ENCODE data around the gene BRAT1. TPM values are rescaled to one million over a fixed set of nuclear protein-coding genes. Genes with fewer than 3 reads are reported as not detected.

The BRAT1 gene
- total RNA-seq, 1 experiment from 2014 or later: 53.9 TPM

DNA sequence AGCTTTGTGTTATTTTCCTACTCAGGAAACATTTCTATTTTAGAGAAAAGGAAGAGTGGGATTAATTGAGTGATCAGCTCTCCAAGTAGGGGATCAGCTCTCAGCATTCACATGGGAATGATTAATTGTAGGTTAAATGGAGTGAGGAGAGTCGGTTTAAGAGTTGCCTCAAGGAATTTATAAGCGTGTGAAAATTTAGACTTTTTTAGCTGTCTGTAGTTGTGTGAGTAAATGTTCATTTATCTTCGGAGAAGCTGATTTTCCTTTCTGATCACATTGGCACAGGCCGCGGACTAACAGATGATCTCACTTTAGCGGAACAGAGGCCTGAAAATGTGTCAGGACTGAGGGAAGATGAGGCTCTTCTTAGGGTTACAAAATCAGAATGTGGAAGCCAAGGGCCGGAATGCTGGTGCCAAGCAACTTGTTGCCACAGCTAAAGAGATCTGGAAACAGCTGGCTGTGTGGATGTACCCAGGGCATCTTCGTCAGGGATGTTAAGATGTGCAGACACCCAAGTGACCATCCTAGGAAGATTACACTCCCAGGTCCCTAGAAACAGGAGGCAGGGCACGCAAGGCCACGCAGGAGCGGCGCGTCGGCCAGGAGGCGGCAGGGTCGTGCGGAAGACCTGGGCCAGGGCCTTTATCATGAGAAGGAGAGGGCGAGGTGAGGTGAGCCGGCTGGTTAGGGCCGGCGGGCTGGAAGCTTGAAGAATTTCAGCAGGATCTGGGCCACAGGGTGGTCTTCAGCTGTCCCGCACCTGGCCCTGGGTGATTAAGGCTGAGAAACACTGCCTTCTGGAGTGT, 41.3 kb upstream of the BRAT1 start:
- Histone ChIP-seq H2AFZ (no peak overlapping the region), H3K79me2 (ENCODE audit: low read depth) (no peaks in the 10 kb centered on the region), H3K36me3 (ENCODE audit: low read depth) (no peaks in the 10 kb centered on the region), H3K9me3 (ENCODE audit: insufficient read depth, low read depth) (no peaks in the 10 kb centered on the region), H3K4me2 (no peak overlapping the region), H3K4me1 (replicated peaks; ENCODE audit: insufficient read depth) (no peaks in the 10 kb centered on the region), H3K27me3 (ENCODE audit: insufficient read depth, low read depth) (no peaks in the 10 kb centered on the region), H3K4me3 (no peak overlapping the region), H3K27ac (no peak overlapping the region), H3K9me2 (ENCODE audit: insufficient read depth) (no peaks in the 10 kb centered on the region), H4K20me1 (ENCODE audit: insufficient read depth) (no peaks in the 10 kb centered on the region), H3F3A (ENCODE audit: insufficient read depth, low read depth) (no peaks in the 10 kb centered on the region)
- ChIA-PET POLR2A (ENCODE audit: unreplicated experiment) (no interaction called here), CTCF (no interaction called here)
- no peak for TF ChIP-seq EZH2 (IDR thresholded peaks at IDR 0.05; ENCODE audit: low read depth)
- TF ChIP-seq, protein P1, sequence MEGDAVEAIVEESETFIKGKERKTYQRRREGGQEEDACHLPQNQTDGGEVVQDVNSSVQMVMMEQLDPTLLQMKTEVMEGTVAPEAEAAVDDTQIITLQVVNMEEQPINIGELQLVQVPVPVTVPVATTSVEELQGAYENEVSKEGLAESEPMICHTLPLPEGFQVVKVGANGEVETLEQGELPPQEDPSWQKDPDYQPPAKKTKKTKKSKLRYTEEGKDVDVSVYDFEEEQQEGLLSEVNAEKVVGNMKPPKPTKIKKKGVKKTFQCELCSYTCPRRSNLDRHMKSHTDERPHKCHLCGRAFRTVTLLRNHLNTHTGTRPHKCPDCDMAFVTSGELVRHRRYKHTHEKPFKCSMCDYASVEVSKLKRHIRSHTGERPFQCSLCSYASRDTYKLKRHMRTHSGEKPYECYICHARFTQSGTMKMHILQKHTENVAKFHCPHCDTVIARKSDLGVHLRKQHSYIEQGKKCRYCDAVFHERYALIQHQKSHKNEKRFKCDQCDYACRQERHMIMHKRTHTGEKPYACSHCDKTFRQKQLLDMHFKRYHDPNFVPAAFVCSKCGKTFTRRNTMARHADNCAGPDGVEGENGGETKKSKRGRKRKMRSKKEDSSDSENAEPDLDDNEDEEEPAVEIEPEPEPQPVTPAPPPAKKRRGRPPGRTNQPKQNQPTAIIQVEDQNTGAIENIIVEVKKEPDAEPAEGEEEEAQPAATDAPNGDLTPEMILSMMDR (conservative IDR thresholded peaks at IDR 0.05): no peak
- intact Hi-C loops (cut with micrococcal nuclease; ENCODE audit: unreplicated experiment): no loop called here
- BruUV-seq (replicated peaks): no TSS peak
- no peak for DNase-seq

DNA sequence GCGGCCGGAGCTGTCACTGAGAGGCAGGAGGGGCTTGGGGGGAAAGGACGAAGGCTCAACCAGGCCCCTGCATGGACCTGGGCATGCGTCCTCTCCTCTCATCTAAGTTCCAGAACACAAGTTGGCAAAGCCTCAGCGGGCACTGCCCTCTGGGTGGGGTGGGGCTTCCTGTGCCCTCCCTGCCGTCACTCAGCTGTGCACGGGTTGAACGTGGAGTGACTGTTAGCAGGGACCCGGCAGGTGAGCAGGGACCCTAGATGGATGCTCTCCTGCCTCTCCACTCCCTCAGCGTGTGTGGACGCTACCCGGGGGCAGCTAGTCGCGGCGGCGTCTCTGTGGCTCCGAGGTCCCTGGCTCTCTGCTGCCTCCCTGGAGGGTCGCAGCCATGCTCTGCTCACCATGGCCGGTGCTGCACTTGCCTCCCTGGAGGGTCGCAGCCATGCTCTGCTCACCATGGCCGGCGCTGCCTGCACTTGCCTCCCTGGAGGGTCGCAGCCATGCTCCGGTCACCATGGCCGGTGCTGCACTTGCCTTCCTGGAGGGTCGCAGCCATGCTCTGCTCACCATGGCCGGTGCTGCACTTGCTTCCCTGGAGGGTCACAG, 40.0 kb upstream of the BRAT1 start:
- Histone ChIP-seq H2AFZ (no peak overlapping the region), H3K36me3 (ENCODE audit: low read depth) (no peaks in the 10 kb centered on the region), H3K27ac (no peak overlapping the region), H3K27me3 (ENCODE audit: insufficient read depth, low read depth) (no peaks in the 10 kb centered on the region), H3K4me3 (no peak overlapping the region), H4K20me1 (ENCODE audit: insufficient read depth) (no peaks in the 10 kb centered on the region), H3K4me1 (replicated peaks; ENCODE audit: insufficient read depth) (no peaks in the 10 kb centered on the region), H3K9me2 (ENCODE audit: insufficient read depth) (no peaks in the 10 kb centered on the region), H3K79me2 (ENCODE audit: low read depth) (no peaks in the 10 kb centered on the region), H3K9me3 (ENCODE audit: insufficient read depth, low read depth) (no peaks in the 10 kb centered on the region), H3F3A (ENCODE audit: insufficient read depth, low read depth) (no peaks in the 10 kb centered on the region), H3K4me2 (no peak overlapping the region)
- intact Hi-C loops (cut with micrococcal nuclease; ENCODE audit: unreplicated experiment): no loop called here
- TF ChIP-seq, protein P1 (conservative IDR thresholded peaks at IDR 0.05): no peak
- no peak for TF ChIP-seq EZH2 (IDR thresholded peaks at IDR 0.05; ENCODE audit: low read depth)
- no peak for DNase-seq
- CTCF ChIA-PET: no interaction called here
- POLR2A ChIA-PET (ENCODE audit: unreplicated experiment): no interaction called here
- no TSS peak for BruUV-seq (replicated peaks)

DNA sequence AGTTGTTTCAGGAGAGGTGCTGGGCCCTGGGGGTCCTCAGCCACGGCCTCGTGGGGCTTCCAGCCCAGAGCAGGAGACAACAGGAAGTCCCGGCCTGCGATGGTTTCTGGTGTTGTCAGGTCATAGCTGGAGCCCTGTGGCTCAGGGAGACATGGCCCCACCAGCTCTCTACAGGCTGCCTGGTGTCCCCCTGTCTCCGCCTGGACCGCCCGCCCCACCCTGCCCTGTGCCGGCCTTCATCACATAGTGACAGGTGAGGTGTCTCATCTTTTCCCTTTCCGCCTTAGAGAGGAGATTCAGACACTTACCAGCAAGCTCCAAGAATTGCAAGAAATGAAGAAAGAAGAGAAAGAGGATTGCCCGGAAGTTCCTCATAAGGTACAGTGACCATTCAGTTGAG, 39.3 kb upstream of the BRAT1 start:
- no peaks in the 10 kb centered on the region for H3K36me3 ChIP-seq (ENCODE audit: low read depth)
- H3K79me2 ChIP-seq (ENCODE audit: low read depth): no peaks in the 10 kb centered on the region
- POLR2A ChIA-PET (ENCODE audit: unreplicated experiment): no interaction called here
- no peak for TF ChIP-seq EZH2 (IDR thresholded peaks at IDR 0.05; ENCODE audit: low read depth)
- TF ChIP-seq, protein P1 (conservative IDR thresholded peaks at IDR 0.05): no peak
- H3K9me3 ChIP-seq (ENCODE audit: insufficient read depth, low read depth): no peaks in the 10 kb centered on the region
- DNase-seq: no peak
- H3F3A ChIP-seq (ENCODE audit: insufficient read depth, low read depth): no peaks in the 10 kb centered on the region
- H3K27me3 ChIP-seq (ENCODE audit: insufficient read depth, low read depth): no peaks in the 10 kb centered on the region
- H3K4me3 ChIP-seq: no peak overlapping the region
- intact Hi-C loops (cut with micrococcal nuclease; ENCODE audit: unreplicated experiment): no loop called here
- no TSS peak for BruUV-seq (replicated peaks)
- CTCF ChIA-PET: no interaction called here
- no peak overlapping the region for H3K4me2 ChIP-seq
- no peak overlapping the region for H3K27ac ChIP-seq
- H3K4me1 ChIP-seq (replicated peaks; ENCODE audit: insufficient read depth): no peaks in the 10 kb centered on the region
- no peaks in the 10 kb centered on the region for H4K20me1 ChIP-seq (ENCODE audit: insufficient read depth)
- H2AFZ ChIP-seq: no peak overlapping the region
- no peaks in the 10 kb centered on the region for H3K9me2 ChIP-seq (ENCODE audit: insufficient read depth)
